A549 (cell line): Measurements from ENCODE around the gene ARHGEF6. TPM values are rescaled to one million over a fixed set of nuclear protein-coding genes. Genes with fewer than 3 reads are reported as not detected.

ENCODE experiments used
- ATAC-seq, 2 experiments: fragments of 200-7000 bp in 1 of 2; fragments of >200 bp in 1 of 2; cut with Nextera tagmentation in 1 of 2; cut with Tn5 transposase in 1 of 2; 3 replicates each; pipeline versions ENCODE4 v1.8.0 to v1.9.1; 2018 to 2020; ENCODE audit warnings: mild to moderate bottlenecking in 1 of 2, moderate library complexity in 1 of 2
- CTCF ChIA-PET: fragments of 300-600 bp; sonication (Branson Sonifier 250); formaldehyde crosslinking; extraction: SDS; loops from one replicate; lab custom pipeline; 2021; ENCODE audit warnings: antibody characterized with exemption, inconsistent platforms; lab: Yijun Ruan, JAX
- POLR2A ChIA-PET: fragments of 350-600 bp; formaldehyde crosslinking; extraction: SDS; loops from one replicate; lab custom pipeline; 2021; ENCODE audit warnings: antibody characterized with exemption, inconsistent platforms; lab: Yijun Ruan, JAX
- DNase-seq, 2 experiments: peaks; one replicate each; pipeline versions ENCODE4 v3.0.0 to v3.0.0-alpha.2; 2011 to 2016; ENCODE audit warnings: low read depth in 1 of 2, low spot score in 1 of 2
- FAIRE-seq: peaks from 2 replicates; lab custom pipeline; 2011; peaks lifted over from hg19 to GRCh38; lab: Jason Lieb, UNC
- H3K27ac ChIP-seq, 2 experiments: fragments of >200 bp; sonication (Bioruptor Twin); formaldehyde crosslinking; 3 replicates each; pipeline ENCODE4 v1.5.1; 2016 to 2017
- H3K4me1 ChIP-seq: fragments of >200 bp; sonication (Bioruptor Twin); formaldehyde crosslinking; 3 replicates; pipeline ENCODE4 v1.6.1; 2016
- H3K4me2 ChIP-seq: fragments of >200 bp; sonication (Bioruptor Twin); formaldehyde crosslinking; 3 replicates; pipeline ENCODE4 v1.6.1; 2016
- H3K4me3 ChIP-seq: fragments of >200 bp; sonication (Bioruptor Twin); formaldehyde crosslinking; 3 replicates; pipeline ENCODE4 v1.5.1; 2016
- H3K9me3 ChIP-seq: fragments of >200 bp; sonication (Bioruptor Twin); formaldehyde crosslinking; 3 replicates; pipeline ENCODE4 v1.6.1; 2016
- CHD2 ChIP-seq: fragments of 150-350 bp; IDR thresholded peaks from 2 replicates; pipeline ENCODE4 v1.6.1; 2014; ENCODE audit warnings: low read length; ENCODE audit not compliant: partially characterized antibody
- CTCF ChIP-seq: fragments of >200 bp; sonication (Bioruptor Twin); formaldehyde crosslinking; IDR thresholded peaks from 3 replicates; pipeline ENCODE4 v1.5.1; 2016
- EHF ChIP-seq: fragments of 250-450 bp; sonication (Bioruptor Pico); IDR thresholded peaks from 2 replicates; pipeline ENCODE4 v1.5.0; 2020; ENCODE audit warnings: mild to moderate bottlenecking
- EP300 ChIP-seq, 2 experiments: fragments of >200 bp; sonication (Bioruptor Twin); formaldehyde crosslinking; IDR thresholded peaks; 2 replicates in 1 of 2; 3 replicates in 1 of 2; pipeline ENCODE4 v1.6.1; 2016 to 2017
- GATA3 ChIP-seq: IDR thresholded peaks from 2 replicates; pipeline ENCODE4 v1.6.1; 2012; ENCODE audit warnings: borderline replicate concordance
- JUN ChIP-seq, 2 experiments: fragments of >200 bp; sonication (Bioruptor Twin); formaldehyde crosslinking; IDR thresholded peaks; 2 replicates in 1 of 2; 3 replicates in 1 of 2; pipeline ENCODE4 v1.6.1; 2016 to 2017
- KDM1A ChIP-seq: fragments of 200-600 bp; sonication (generic); IDR thresholded peaks from 2 replicates; pipeline ENCODE4 v1.6.1; 2016; ENCODE audit warnings: low read depth, mild to moderate bottlenecking
- MAFK ChIP-seq: fragments of 450-650 bp; IDR thresholded peaks from 2 replicates; pipeline ENCODE4 v1.6.1; 2014; ENCODE audit not compliant: partially characterized antibody
- MAZ ChIP-seq: fragments of 150-350 bp; IDR thresholded peaks from 2 replicates; pipeline ENCODE4 v1.6.1; 2014; ENCODE audit warnings: antibody characterized with exemption, low read depth, low read length, borderline replicate concordance
- MYC ChIP-seq: IDR thresholded peaks from 2 replicates; pipeline ENCODE4 v1.6.1; 2012; ENCODE audit warnings: mild to moderate bottlenecking, inconsistent platforms, low read length, improper control_type of control experiment, borderline replicate concordance
- NR3C1 ChIP-seq: fragments of >200 bp; sonication (Bioruptor Twin); formaldehyde crosslinking; IDR thresholded peaks from 3 replicates; pipeline ENCODE4 v1.6.1; 2017
- PHF8 ChIP-seq: fragments of 200-600 bp; sonication (generic); IDR thresholded peaks from 2 replicates; pipeline ENCODE4 v1.6.1; 2016; ENCODE audit warnings: low read depth, mild to moderate bottlenecking, antibody characterized with exemption, moderate library complexity, borderline replicate concordance
- POLR2A ChIP-seq: IDR thresholded peaks from 2 replicates; pipeline ENCODE4 v1.6.1; 2012; ENCODE audit warnings: mild to moderate bottlenecking, low read length
- RFX5 ChIP-seq: fragments of 450-650 bp; IDR thresholded peaks from 2 replicates; pipeline ENCODE4 v1.7.1; 2014; ENCODE audit warnings: antibody characterized with exemption, mild to moderate bottlenecking, moderate library complexity
- TFCP2L1 ChIP-seq: fragments of 250-450 bp; sonication (Bioruptor Pico); IDR thresholded peaks from 2 replicates; pipeline ENCODE4 v1.5.0; 2021; ENCODE audit warnings: mild to moderate bottlenecking
- TP53 ChIP-seq: fragments of 250-450 bp; sonication (Bioruptor Pico); IDR thresholded peaks from 2 replicates; pipeline ENCODE4 v1.5.0; 2021; ENCODE audit warnings: mild to moderate bottlenecking, moderate library complexity
- USF2 ChIP-seq: fragments of 450-650 bp; IDR thresholded peaks from 2 replicates; pipeline ENCODE4 v1.6.1; 2014; ENCODE audit warnings: antibody characterized with exemption
- WGBS: methylation state at CpG from one replicate; pipeline ENCODE4 v1.1.6; 2017; ENCODE audit errors: missing lambda C conversion rate; 5-methylcytosine and 5-hydroxymethylcytosine counted together
- polyA plus RNA-seq, 4 experiments: library from polyadenylated mRNA; depleted of rRNA in 3 of 4; stranded (reverse); fragments of >200 nt; fragmentation: RNase III in 1 of 4; extraction: RNeasy Plus Mini Kit Qiagen cat#74134 plus additional on column Dnase treatment in 1 of 4; gene quantifications; 2 replicates in 3 of 4; 3 replicates in 1 of 4; pipeline ENCODE4 v1.2.3, GENCODE V29; 2011 to 2017

The ARHGEF6 gene
- polyA plus RNA-seq, 2 of the 4 experiments (the other 2 are of a cell fraction) = 0.10 to 0.30 TPM

DNA sequence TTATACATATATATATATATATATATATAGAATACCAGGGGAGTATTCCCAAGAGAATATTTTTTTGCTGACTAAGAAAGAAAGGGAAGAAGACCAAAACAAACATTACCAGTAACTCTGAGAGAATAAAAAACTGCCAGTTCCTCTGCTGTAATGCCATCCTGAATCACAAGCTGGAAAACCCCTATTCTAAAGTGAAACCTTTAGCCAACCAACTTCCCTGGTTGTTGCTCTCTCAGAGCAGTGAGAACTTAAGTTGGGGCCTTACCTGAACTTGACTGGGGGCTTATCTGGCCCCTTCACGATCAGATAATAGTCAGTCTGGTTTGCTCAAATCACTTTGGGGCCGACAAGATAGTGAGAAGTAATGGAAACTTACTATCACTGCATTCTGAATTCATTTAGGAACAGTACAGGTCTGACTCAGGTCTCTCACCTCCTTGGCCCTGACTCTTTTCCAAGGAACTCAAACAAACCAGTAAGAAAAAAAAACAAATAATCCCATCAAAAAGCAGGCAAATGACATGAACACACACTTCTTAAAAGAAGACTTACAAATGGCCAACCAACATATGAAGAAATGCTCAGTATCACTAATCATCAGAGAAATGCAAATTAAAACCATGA, 70.3 kb downstream of the ARHGEF6 start:
- no peak overlapping the region for H3K4me3 ChIP-seq
- H3K4me2 ChIP-seq = peak overlapping the region; percentile 31; the same call in 2 of the 3 replicates
- FAIRE-seq = no peak
- ChIA-PET CTCF (interaction anchor here (0.6 to 3.3 kb wide), 5 partner anchors 9 to 214 kb away, joined by 3 to 21 read pairs (median 3); no protein-coding TSS in a partner anchor), POLR2A (no interaction called here)
- peaks cover 6% of the 10 kb centered on the region; the same call in 1 of the 3 replicates for H3K4me1 ChIP-seq
- 0% methylated on average over 2 of the region's 2 CpGs for WGBS
- no peaks in the 10 kb centered on the region for H3K9me3 ChIP-seq
- ATAC-seq = peak in 1 of 2 experiments; percentile 43; a peak in 3 of 6 replicates
- peak overlapping the region in 1 of 2 experiments; percentile 53; a peak in 1 of 6 replicates for H3K27ac ChIP-seq
- DNase-seq = no peak
- TF ChIP-seq MAFK (peak; percentile 37), POLR2A (no peak)

DNA sequence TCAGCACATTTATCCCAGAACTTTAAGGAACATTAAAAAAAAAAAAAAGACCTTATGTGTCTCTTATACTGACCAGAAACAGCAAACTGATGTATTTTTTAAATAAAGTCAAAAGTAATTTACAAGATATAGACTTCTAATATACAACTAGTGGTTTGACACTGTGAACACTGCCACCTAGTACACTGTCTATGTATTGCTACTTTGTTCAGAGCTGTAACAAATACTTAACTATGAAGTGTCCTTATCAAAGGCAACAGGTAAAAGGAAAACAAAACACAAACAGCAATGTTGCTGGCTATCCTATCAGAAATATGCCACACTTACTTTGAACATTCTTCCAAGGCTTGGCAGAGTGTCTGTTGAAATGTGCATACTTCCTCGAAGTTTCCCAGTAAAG, 72.4 kb downstream of the ARHGEF6 start:
- ATAC-seq (peak; percentile 73 to 78; a peak in 4 of 6 replicates), DNase-seq (peak; percentile 6), FAIRE-seq (no peak)
- H3K9me3 ChIP-seq = no peaks in the 10 kb centered on the region
- H3K4me1 ChIP-seq = peaks cover 6% of the 10 kb centered on the region; the same call in 1 of the 3 replicates
- whole genome bisulfite sequencing = 48% methylated on average over 1 of the region's 1 CpG
- H3K4me3 ChIP-seq = no peak overlapping the region
- no peak for TF ChIP-seq MAZ
- TF ChIP-seq MAFK = peak; percentile 42
- TF ChIP-seq CTCF = peak; percentile 40
- TF ChIP-seq, all 56 proteins: peak for 2
- no peak overlapping the region for H3K4me2 ChIP-seq
- H3K27ac ChIP-seq = no peak overlapping the region
- ChIA-PET CTCF (interaction anchor here (0.6 to 1.6 kb wide), 5 partner anchors 100 to 359 kb away, joined by 3 to 6 read pairs (median 3); no protein-coding TSS in a partner anchor), POLR2A (interaction anchor here (0.6 kb wide), 1 partner anchor 216 kb away, joined by 6 read pairs; no protein-coding TSS in a partner anchor)

GRCh38 chrX:136697156-136697555, 83.6 kb downstream of the ARHGEF6 start:
- Histone ChIP-seq H3K4me1 (no peaks in the 10 kb centered on the region), H3K27ac (no peak overlapping the region), H3K4me3 (no peak overlapping the region), H3K9me3 (no peaks in the 10 kb centered on the region), H3K4me2 (no peak overlapping the region)
- 10% methylated on average over 1 of the region's 1 CpG for WGBS
- FAIRE-seq (no peak), ATAC-seq (no peak), DNase-seq (no peak)
- CTCF ChIA-PET = interaction anchor here (1.3 to 4.2 kb wide), 6 partner anchors 10 to 534 kb away, joined by 3 to 18 read pairs (median 4); no protein-coding TSS in a partner anchor
- POLR2A ChIA-PET = no interaction called here
- TF ChIP-seq GATA3 = no peak
- no peak for TF ChIP-seq MAFK
- TF ChIP-seq CHD2 = no peak
- no peak for TF ChIP-seq RFX5
- no peak for TF ChIP-seq JUN (IDR thresholded peaks at IDR 0.05)
- TF ChIP-seq NR3C1 = no peak
- no peak for TF ChIP-seq TP53
- TF ChIP-seq USF2 = no peak
- no peak for TF ChIP-seq EHF (CRISPR knock-in tag)
- TF ChIP-seq MYC = no peak
- TF ChIP-seq EP300 (IDR thresholded peaks at IDR 0.05) = no peak
- TF ChIP-seq PHF8 = no peak
- no peak for TF ChIP-seq CTCF
- no peak for TF ChIP-seq KDM1A
- TF ChIP-seq TFCP2L1 (CRISPR knock-in tag) = no peak
